Activated CD4-positive, alpha-beta T cell treated with anti-CD3 and anti-CD28 coated beads for 4 hours (primary cell): Measurements from ENCODE around the gene CBS.
"Not testable (repeated sequence)": the region's sequence is repeated elsewhere in the genome, so short reads cannot be mapped to it uniquely, and the experiment has no call there.

Source experiments
- DNase-seq, 2 donors: peaks; one replicate each; pipeline ENCODE4 v3.0.0-alpha.2; 2020

CBS gene

GRCh38 chr21:43023175-43023574 lies 52.5 kb downstream of the CBS start:
- DNase-seq, result no peak

- DNase-seq, result no peak
Measured at GRCh38 chr21:43021756-43022600, 53.7 kb downstream of the CBS start.

- DNase-seq, result no peak
Measured at GRCh38 chr21:43021191-43021590, 54.4 kb downstream of the CBS start.

- no peak for DNase-seq
Measured at GRCh38 chr21:43020771-43021170, 54.9 kb downstream of the CBS start.

- no peak for DNase-seq
Measured at GRCh38 chr21:43020177-43020576, 55.5 kb downstream of the CBS start.

- no peak for DNase-seq
Measured at GRCh38 chr21:43018519-43018918, 57.1 kb downstream of the CBS start.

- DNase-seq, result no peak
Measured at GRCh38 chr21:43016728-43017127, 58.9 kb downstream of the CBS start.

GRCh38 chr21:43015906-43016540 lies 59.6 kb downstream of the CBS start:
- no peak for DNase-seq

GRCh38 chr21:43012596-43012995 lies 63.0 kb downstream of the CBS start:
- DNase-seq, result no peak

- no peak for DNase-seq
Measured at GRCh38 chr21:43006874-43007208, 68.8 kb downstream of the CBS start.

- DNase-seq, result not testable (repeated sequence)
Measured at GRCh38 chr21:43006051-43006873, 69.4 kb downstream of the CBS start.

- DNase-seq, result no peak
Measured at GRCh38 chr21:43005635-43006034, 70.0 kb downstream of the CBS start.

GRCh38 chr21:43004926-43005325 lies 70.7 kb downstream of the CBS start:
- DNase-seq, result no peak
